ENCODE data around the gene OGG1. TPM values are rescaled to one million over a fixed set of nuclear protein-coding genes. Genes with fewer than 3 reads are reported as not detected.
"Not testable (repeated sequence)": the region's sequence is repeated elsewhere in the genome, so short reads cannot be mapped to it uniquely, and the experiment has no call there.

The OGG1 gene
- total and polyA plus RNA-seq, 2 experiments from 2014 or later = 23.0 to 36.5 TPM

GRCh38 chr3:9769012-9769411 is 19.3 kb downstream of the OGG1 start:
- DNase-seq = no peak
- Histone ChIP-seq H3K27ac (no peak overlapping the region), H2AFZ (peak overlapping the region; percentile 91), H3K27me3 (replicated peaks; ENCODE audit: insufficient read depth) (no peaks in the 10 kb centered on the region), H3K4me1 (ENCODE audit: insufficient read depth) (no peaks in the 10 kb centered on the region), H3K4me2 (ENCODE audit: unreplicated experiment) (peak overlapping the region; percentile 85), H3K9ac (peak overlapping the region; percentile 83), H3K36me3 (ENCODE audit: low read depth) (no peaks in the 10 kb centered on the region), H3F3A (ENCODE audit: insufficient read depth) (no peaks in the 10 kb centered on the region), H3K9me2 (ENCODE audit: insufficient read depth) (no peaks in the 10 kb centered on the region), H3K4me3 (peak overlapping the region; percentile 78), H4K20me1 (ENCODE audit: insufficient read depth) (no peaks in the 10 kb centered on the region), H3K9me3 (ENCODE audit: low read depth) (no peaks in the 10 kb centered on the region), H3K79me2 (ENCODE audit: insufficient read depth) (peaks cover 14% of the 10 kb centered on the region)
- in situ Hi-C loops (cut with MboI) = no loop called here
- TF ChIP-seq EZH2 (IDR thresholded peaks at IDR 0.05; ENCODE audit: insufficient read depth, poor library complexity, severe bottlenecking) (no peak), EZH2phosphoT487 (IDR thresholded peaks at IDR 0.05; ENCODE audit: insufficient read depth, low read depth) (no peak)
- 62 to 65% methylated on average over 5 of the region's 5 CpGs for WGBS, 2 experiments (ENCODE audit: low coverage in 1 of 2, low lambda C conversion rate in 2 of 2, missing lambda C conversion rate in 2 of 2)

- Histone ChIP-seq H3K9me2 (ENCODE audit: insufficient read depth) (no peaks in the 10 kb centered on the region), H3K9me3 (ENCODE audit: low read depth) (no peaks in the 10 kb centered on the region)
Measured at GRCh38 chr3:9769426-9770275, 19.9 kb downstream of the OGG1 start, which contains the start of gene CAMK1. Gene CAMK1 (minus strand): TSS chr3:9769947. CDS start chr3:9767749, 2,198 bp downstream.

GRCh38 chr3:9770276-9770812 is 20.6 kb downstream of the OGG1 start:
- Histone ChIP-seq H3K4me2 (ENCODE audit: unreplicated experiment) (peak overlapping the region; percentile 85), H2AFZ (peak overlapping the region; percentile 91), H3K27me3 (replicated peaks; ENCODE audit: insufficient read depth) (no peaks in the 10 kb centered on the region), H3K9me3 (ENCODE audit: low read depth) (no peaks in the 10 kb centered on the region), H3K36me3 (ENCODE audit: low read depth) (no peaks in the 10 kb centered on the region), H3K27ac (no peak overlapping the region), H3K4me3 (peak overlapping the region; percentile 78), H3K9me2 (ENCODE audit: insufficient read depth) (no peaks in the 10 kb centered on the region), H3K79me2 (ENCODE audit: insufficient read depth) (peaks cover 14% of the 10 kb centered on the region), H3K9ac (peak overlapping the region; percentile 83), H3F3A (ENCODE audit: insufficient read depth) (no peaks in the 10 kb centered on the region), H3K4me1 (ENCODE audit: insufficient read depth) (no peaks in the 10 kb centered on the region), H4K20me1 (ENCODE audit: insufficient read depth) (no peaks in the 10 kb centered on the region)
- in situ Hi-C loops (cut with MboI) = no loop called here
- DNase-seq = no peak
- no peak for TF ChIP-seq EZH2 (IDR thresholded peaks at IDR 0.05; ENCODE audit: insufficient read depth, poor library complexity, severe bottlenecking)
- no peak for TF ChIP-seq EZH2phosphoT487 (IDR thresholded peaks at IDR 0.05; ENCODE audit: insufficient read depth, low read depth)
- WGBS, 2 experiments (ENCODE audit: low coverage in 1 of 2, low lambda C conversion rate in 2 of 2, missing lambda C conversion rate in 2 of 2) = 13 to 16% methylated on average over 12 to 15 of the region's 15 CpGs

More at GRCh38 chr3:9769426-9770275, 19.9 kb downstream of the OGG1 start, which contains the start of gene CAMK1:
- Histone ChIP-seq H3K27ac (no peak within 1 kb of the TSS), H4K20me1 (ENCODE audit: insufficient read depth) (no peaks in the 10 kb centered on the region), H3K4me1 (ENCODE audit: insufficient read depth) (no peaks in the 10 kb centered on the region), H3K79me2 (ENCODE audit: insufficient read depth) (peaks cover 14% of the 10 kb centered on the region), H3K36me3 (ENCODE audit: low read depth) (no peaks in the 10 kb centered on the region), H2AFZ (peak within 1 kb of the TSS; percentile 91), H3K4me2 (ENCODE audit: unreplicated experiment) (peak within 1 kb of the TSS; percentile 85), H3K9ac (peak within 1 kb of the TSS; percentile 83), H3F3A (ENCODE audit: insufficient read depth) (no peaks in the 10 kb centered on the region), H3K27me3 (replicated peaks; ENCODE audit: insufficient read depth) (no peaks in the 10 kb centered on the region), H3K4me3 (peak within 1 kb of the TSS; percentile 78)
- WGBS, 2 experiments (ENCODE audit: low coverage in 1 of 2, low lambda C conversion rate in 2 of 2, missing lambda C conversion rate in 2 of 2) = 2% methylated on average over 38 to 48 of the region's 49 CpGs
- DNase-seq = peak; percentile 92
- in situ Hi-C loops (cut with MboI) = no loop called here
- TF ChIP-seq EZH2phosphoT487 (IDR thresholded peaks at IDR 0.05; ENCODE audit: insufficient read depth, low read depth) (no peak), EZH2 (IDR thresholded peaks at IDR 0.05; ENCODE audit: insufficient read depth, poor library complexity, severe bottlenecking) (no peak)

- H3K4me1 ChIP-seq (ENCODE audit: insufficient read depth); H3K9me2 ChIP-seq (ENCODE audit: insufficient read depth); H3K36me3 ChIP-seq (ENCODE audit: low read depth); H3K4me2 ChIP-seq (ENCODE audit: unreplicated experiment); H3K27ac ChIP-seq; in situ Hi-C loops (cut with MboI); H3F3A ChIP-seq (ENCODE audit: insufficient read depth); H3K4me3 ChIP-seq; H3K9me3 ChIP-seq (ENCODE audit: low read depth); H4K20me1 ChIP-seq (ENCODE audit: insufficient read depth); H2AFZ ChIP-seq; H3K27me3 ChIP-seq (replicated peaks; ENCODE audit: insufficient read depth); DNase-seq; H3K9ac ChIP-seq: not testable (repeated sequence)
- 100% methylated on average over 2 of the region's 2 CpGs for WGBS, 2 experiments (ENCODE audit: low coverage in 1 of 2, low lambda C conversion rate in 2 of 2, missing lambda C conversion rate in 2 of 2)
- H3K79me2 ChIP-seq (ENCODE audit: insufficient read depth) = peaks cover 14% of the 10 kb centered on the region
Measured at GRCh38 chr3:9771007-9771406, 21.3 kb downstream of the OGG1 start.
